Measurements from ENCODE around the gene DCLK2. TPM values are rescaled to one million over a fixed set of nuclear protein-coding genes. Genes with fewer than 3 reads are reported as not detected.

DCLK2 gene
- total and polyA plus RNA-seq, 2 donors (not counting 1 experiment from before 2014, with no cell fraction given) = 0.91 to 3.3 TPM

- Mint-ChIP-seq H3K27me3 (no peaks in the 10 kb centered on the region), H3K9me3 (ENCODE audit: insufficient read depth) (no peaks in the 10 kb centered on the region), H3K4me3 (no peak overlapping the region), H3K4me1 (no peaks in the 10 kb centered on the region), H3K27ac (no peak overlapping the region)
- no peaks in the 10 kb centered on the region for H3K4me1 ChIP-seq (ENCODE audit: control insufficient read depth in 2 of 2, insufficient read depth in 2 of 2, low read length in 2 of 2)
- no CpG with 5 or more reads among the region's 2 CpGs for WGBS (ENCODE audit: insufficient coverage)
- no peak for TF ChIP-seq EZH2 (IDR thresholded peaks at IDR 0.05; ENCODE audit: borderline replicate concordance, insufficient read depth, low read depth, low read length, poor library complexity, severe bottlenecking)
- no peak for TF ChIP-seq CTCF (IDR thresholded peaks at IDR 0.05)
- ChIA-PET POLR2A (no interaction called here), CTCF (interaction anchor here (1.0 to 7.5 kb wide), 2 partner anchors 36 to 198 kb away, joined by 3 to 155 read pairs; no protein-coding TSS in a partner anchor)
- H3K79me2 ChIP-seq (ENCODE audit: control insufficient read depth, insufficient read depth, low read length) = no peaks in the 10 kb centered on the region
- H4K20me1 ChIP-seq (ENCODE audit: control insufficient read depth, insufficient read depth, low read length, poor library complexity, severe bottlenecking) = no peaks in the 10 kb centered on the region
- H3K4me2 ChIP-seq (replicated peaks; ENCODE audit: low read depth, low read length, poor library complexity, severe bottlenecking) = no peak overlapping the region
- no peak overlapping the region for H3K9ac ChIP-seq (ENCODE audit: low read length)
- no peaks in the 10 kb centered on the region for H3K27me3 ChIP-seq (replicated peaks in 1 of 4; ENCODE audit: control extremely low read depth in 1 of 4, control insufficient read depth in 3 of 4, insufficient read depth in 4 of 4, low read length in 3 of 4)
- H3K4me3 ChIP-seq (ENCODE audit: control extremely low read depth in 1 of 5, extremely low read depth in 1 of 5, insufficient read depth in 1 of 5, low read depth in 2 of 5, low read length in 4 of 5) = no peak overlapping the region
- no peak for ATAC-seq (ENCODE audit: low read depth)
- no peaks in the 10 kb centered on the region for H3K9me3 ChIP-seq (ENCODE audit: control extremely low read depth in 1 of 3, control insufficient read depth in 2 of 3, insufficient read depth in 1 of 3, low read length in 2 of 3)
- intact Hi-C loops (cut with micrococcal nuclease) = no loop called here
- H3K36me3 ChIP-seq (replicated peaks in 1 of 2; ENCODE audit: control extremely low read depth in 1 of 2, control insufficient read depth in 1 of 2, extremely low read depth in 1 of 2, insufficient read depth in 2 of 2, low read length in 1 of 2) = no peaks in the 10 kb centered on the region
- no peak overlapping the region for H2AFZ ChIP-seq (ENCODE audit: insufficient read depth, low read depth, low read length, poor library complexity, severe bottlenecking)
- no peak overlapping the region for H3K27ac ChIP-seq (ENCODE audit: low read length in 2 of 2)
- no peak for DNase-seq
Observed at GRCh38 chr4:150206265-150206664, 128.0 kb downstream of the DCLK2 start.

GRCh38 chr4:150206954-150207353, 128.7 kb downstream of the DCLK2 start:
- Histone ChIP-seq H3K4me1 (ENCODE audit: control insufficient read depth in 2 of 2, insufficient read depth in 2 of 2, low read length in 2 of 2) (no peaks in the 10 kb centered on the region), H3K9me3 (ENCODE audit: control extremely low read depth in 1 of 3, control insufficient read depth in 2 of 3, insufficient read depth in 1 of 3, low read length in 2 of 3) (no peaks in the 10 kb centered on the region), H2AFZ (ENCODE audit: insufficient read depth, low read depth, low read length, poor library complexity, severe bottlenecking) (no peak overlapping the region), H3K27ac (ENCODE audit: low read length in 2 of 2) (no peak overlapping the region), H3K4me2 (replicated peaks; ENCODE audit: low read depth, low read length, poor library complexity, severe bottlenecking) (no peak overlapping the region), H3K27me3 (replicated peaks in 1 of 4; ENCODE audit: control extremely low read depth in 1 of 4, control insufficient read depth in 3 of 4, insufficient read depth in 4 of 4, low read length in 3 of 4) (no peaks in the 10 kb centered on the region), H3K9ac (ENCODE audit: low read length) (no peak overlapping the region), H4K20me1 (ENCODE audit: control insufficient read depth, insufficient read depth, low read length, poor library complexity, severe bottlenecking) (no peaks in the 10 kb centered on the region), H3K4me3 (ENCODE audit: control extremely low read depth in 1 of 5, extremely low read depth in 1 of 5, insufficient read depth in 1 of 5, low read depth in 2 of 5, low read length in 4 of 5) (no peak overlapping the region), H3K79me2 (ENCODE audit: control insufficient read depth, insufficient read depth, low read length) (no peaks in the 10 kb centered on the region), H3K36me3 (replicated peaks in 1 of 2; ENCODE audit: control extremely low read depth in 1 of 2, control insufficient read depth in 1 of 2, extremely low read depth in 1 of 2, insufficient read depth in 2 of 2, low read length in 1 of 2) (no peaks in the 10 kb centered on the region)
- no peak for ATAC-seq (ENCODE audit: low read depth)
- no peak overlapping the region for H3K27ac Mint-ChIP-seq
- no peak overlapping the region for H3K4me3 Mint-ChIP-seq
- intact Hi-C loops (cut with micrococcal nuclease) = no loop called here
- TF ChIP-seq CTCF (IDR thresholded peaks at IDR 0.05) (no peak), EZH2 (IDR thresholded peaks at IDR 0.05; ENCODE audit: borderline replicate concordance, insufficient read depth, low read depth, low read length, poor library complexity, severe bottlenecking) (no peak)
- no peaks in the 10 kb centered on the region for H3K4me1 Mint-ChIP-seq
- no peaks in the 10 kb centered on the region for H3K27me3 Mint-ChIP-seq
- POLR2A ChIA-PET = no interaction called here
- 100% methylated on average over 1 of the region's 4 CpGs for WGBS (ENCODE audit: insufficient coverage)
- CTCF ChIA-PET = interaction anchor here (1.0 to 7.5 kb wide), 3 partner anchors 36 to 199 kb away, joined by 3 to 155 read pairs (median 3); no protein-coding TSS in a partner anchor
- DNase-seq = no peak
- no peaks in the 10 kb centered on the region for H3K9me3 Mint-ChIP-seq (ENCODE audit: insufficient read depth)
